GM18909 (cell line): ENCODE measurements around the gene BRI3BP.
A peak's percentile ranks its signal among the peaks of the same experiment; 100 is the strongest.

ENCODE experiments used
- ATAC-seq: cut with Tn5 transposase; IDR thresholded peaks from one replicate; pipeline ENCODE4 v1.9.1; 2021; ENCODE audit warnings: mild to moderate bottlenecking; ENCODE audit not compliant: unreplicated experiment, poor library complexity

The BRI3BP gene

GRCh38 chr12:124993626-124994436 lies at the start of gene BRI3BP:
BRI3BP (plus strand) TSS chr12:124993645; CDS start chr12:124993791, 146 bp downstream.
- ATAC-seq, result peak; percentile 54

GRCh38 chr12:124946447-124946793 lies 47.0 kb upstream of the BRI3BP start:
- no peak for ATAC-seq

GRCh38 chr12:124947013-124947412 lies 46.4 kb upstream of the BRI3BP start:
- ATAC-seq, result no peak

- ATAC-seq, result no peak
Observed at GRCh38 chr12:124947561-124948398, 45.7 kb upstream of the BRI3BP start.

GRCh38 chr12:124949066-124949465 lies 44.4 kb upstream of the BRI3BP start:
- no peak for ATAC-seq

GRCh38 chr12:124949779-124950728 lies 43.4 kb upstream of the BRI3BP start:
- ATAC-seq, result no peak

GRCh38 chr12:124952295-124952694 lies 41.1 kb upstream of the BRI3BP start:
- no peak for ATAC-seq

GRCh38 chr12:124952801-124953200 lies 40.6 kb upstream of the BRI3BP start:
- ATAC-seq, result no peak

GRCh38 chr12:124953689-124954405 lies 39.6 kb upstream of the BRI3BP start:
- ATAC-seq, result no peak

- ATAC-seq, result no peak
Observed at GRCh38 chr12:124954771-124955170, 38.7 kb upstream of the BRI3BP start.

GRCh38 chr12:124956571-124956970 lies 36.9 kb upstream of the BRI3BP start:
- no peak for ATAC-seq

GRCh38 chr12:124961055-124961454 lies 32.4 kb upstream of the BRI3BP start:
- ATAC-seq, result no peak

- no peak for ATAC-seq
Observed at GRCh38 chr12:124963211-124963610, 30.2 kb upstream of the BRI3BP start.

- no peak for ATAC-seq
Observed at GRCh38 chr12:124964251-124964650, 29.2 kb upstream of the BRI3BP start.

- ATAC-seq, result no peak
Observed at GRCh38 chr12:124964836-124965462, 28.5 kb upstream of the BRI3BP start.

- no peak for ATAC-seq
Observed at GRCh38 chr12:124967016-124967739, 26.3 kb upstream of the BRI3BP start.

GRCh38 chr12:124968656-124969055 lies 24.8 kb upstream of the BRI3BP start:
- no peak for ATAC-seq

- no peak for ATAC-seq
Observed at GRCh38 chr12:124970647-124971402, 22.6 kb upstream of the BRI3BP start.
